ENCODE results near the gene STMND1.

The STMND1 gene

GRCh38 chr6:17157617-17158016, 55.8 kb downstream of the STMND1 start:
- H3K4me3 ChIP-seq (ENCODE audit: low read length) = no peak overlapping the region
- no peak for DNase-seq (ENCODE audit: low read depth)
- no peak for TF ChIP-seq CTCF (IDR thresholded peaks at IDR 0.05; ENCODE audit: insufficient read depth, low read depth, low read length, missing control alignments)

- no peak for DNase-seq (ENCODE audit: low read depth)
Measured at GRCh38 chr6:17159240-17159639, 57.4 kb downstream of the STMND1 start.

GRCh38 chr6:17161076-17161475, 59.2 kb downstream of the STMND1 start:
- DNase-seq (ENCODE audit: low read depth) = no peak
- no peak for TF ChIP-seq CTCF (IDR thresholded peaks at IDR 0.05; ENCODE audit: insufficient read depth, low read depth, low read length, missing control alignments)

More at GRCh38 chr6:17159240-17159639, 57.4 kb downstream of the STMND1 start:
- no peak overlapping the region for H3K4me3 ChIP-seq (ENCODE audit: low read length)
- TF ChIP-seq CTCF (IDR thresholded peaks at IDR 0.05; ENCODE audit: insufficient read depth, low read depth, low read length, missing control alignments) = no peak

GRCh38 chr6:17165383-17165782, 63.5 kb downstream of the STMND1 start:
- no peak overlapping the region for H3K4me3 ChIP-seq (ENCODE audit: low read length)
- DNase-seq (ENCODE audit: low read depth) = no peak
- no peak for TF ChIP-seq CTCF (IDR thresholded peaks at IDR 0.05; ENCODE audit: insufficient read depth, low read depth, low read length, missing control alignments)

More at GRCh38 chr6:17161076-17161475, 59.2 kb downstream of the STMND1 start:
- H3K4me3 ChIP-seq (ENCODE audit: low read length) = no peak overlapping the region

- peak; percentile 77 for DNase-seq (ENCODE audit: low read depth)
- H3K4me3 ChIP-seq (ENCODE audit: low read length) = no peak overlapping the region
- peak; percentile 83 for TF ChIP-seq CTCF (IDR thresholded peaks at IDR 0.05; ENCODE audit: insufficient read depth, low read depth, low read length, missing control alignments)
Measured at GRCh38 chr6:17167327-17167979, 65.6 kb downstream of the STMND1 start.

GRCh38 chr6:17169291-17169690, 67.4 kb downstream of the STMND1 start:
- no peak overlapping the region for H3K4me3 ChIP-seq (ENCODE audit: low read length)
- TF ChIP-seq CTCF (IDR thresholded peaks at IDR 0.05; ENCODE audit: insufficient read depth, low read depth, low read length, missing control alignments) = no peak
- no peak for DNase-seq (ENCODE audit: low read depth)

GRCh38 chr6:17169711-17170110, 67.9 kb downstream of the STMND1 start:
- DNase-seq (ENCODE audit: low read depth) = no peak
- no peak for TF ChIP-seq CTCF (IDR thresholded peaks at IDR 0.05; ENCODE audit: insufficient read depth, low read depth, low read length, missing control alignments)
- H3K4me3 ChIP-seq (ENCODE audit: low read length) = no peak overlapping the region
